HL-60 (cell line): Measurements from ENCODE around the gene KLC3.

Experiments
- CTCF ChIP-seq: IDR thresholded peaks from one replicate; pipeline ENCODE4 v1.5.1; 2011; ENCODE audit warnings: low read length, control low read depth, inconsistent platforms; ENCODE audit not compliant: insufficient read depth
- GABPA ChIP-seq: IDR thresholded peaks from 2 replicates; pipeline ENCODE4 v1.6.1; 2012; ENCODE audit warnings: low read depth
- SPI1 ChIP-seq: IDR thresholded peaks from 2 replicates; pipeline ENCODE4 v1.6.1; 2012; ENCODE audit warnings: low read depth, mild to moderate bottlenecking, borderline replicate concordance

GRCh38 chr19:45303269-45304060 lies 37.1 kb upstream of the KLC3 start:
- TF ChIP-seq CTCF (no peak), GABPA (no peak), SPI1 (no peak)
